Transverse colon (tissue), 4 donors: Measurements from ENCODE around the gene CCDC83. TPM values are rescaled to one million over a fixed set of nuclear protein-coding genes. Genes with fewer than 3 reads are reported as not detected.

Source experiments
- DNase-seq: peaks from one replicate; pipeline ENCODE4 v3.0.0-alpha.2; 2019
- H3K27ac ChIP-seq, 4 donors: fragments of 200-600 bp; sonication (generic); 2 replicates each; pipeline ENCODE4 v1.5.1; 2016 to 2018; ENCODE audit warnings: inconsistent platforms in 4 of 4
- H3K27me3 ChIP-seq: fragments of 200-600 bp; sonication (generic); 2 replicates; pipeline ENCODE4 v1.5.1; 2017; ENCODE audit warnings: inconsistent platforms
- H3K36me3 ChIP-seq, 4 donors: fragments of 200-600 bp; sonication (generic); 2 replicates each; pipeline ENCODE4 v1.5.1; 2017 to 2019; ENCODE audit warnings: inconsistent platforms in 4 of 4
- H3K4me1 ChIP-seq, 4 donors: fragments of 200-600 bp; sonication (generic); 2 replicates each; pipeline ENCODE4 v1.5.1; 2017 to 2020; ENCODE audit warnings: inconsistent platforms in 4 of 4
- H3K4me3 ChIP-seq, 4 donors: fragments of 200-600 bp; sonication (generic); 1 replicate in 1 of 4; 2 replicates in 3 of 4; pipeline versions ENCODE4 v1.5.1 to v1.6.1; 2017 to 2019; ENCODE audit warnings: inconsistent platforms in 4 of 4
- H3K9me3 ChIP-seq, 2 donors: fragments of 200-600 bp; sonication (generic); 2 replicates each; pipeline ENCODE4 v1.5.1; 2017 to 2019; ENCODE audit warnings: inconsistent platforms in 2 of 2
- CTCF ChIP-seq, 5 experiments: fragments of 200-600 bp in 3 of 5; fragments of 450-650 bp in 2 of 5; sonication (generic) in 3 of 5; IDR thresholded peaks; 1 replicate in 2 of 5; 2 replicates in 3 of 5; pipeline ENCODE4 v1.5.1; 2016 to 2017; ENCODE audit warnings: antibody characterized with exemption in 5 of 5, inconsistent platforms in 3 of 5, mild to moderate bottlenecking in 2 of 5, moderate library complexity in 1 of 5
- EP300 ChIP-seq: sonication (generic); formaldehyde crosslinking; IDR thresholded peaks from one replicate; pipeline ENCODE4 v1.6.1; 2017; ENCODE audit warnings: antibody characterized with exemption, low read depth
- POLR2A ChIP-seq: fragments of 450-650 bp; IDR thresholded peaks from one replicate; pipeline ENCODE4 v1.6.1; 2016; ENCODE audit warnings: antibody characterized with exemption, mild to moderate bottlenecking, moderate library complexity
- POLR2AphosphoS5 ChIP-seq, 3 donors: sonication (generic); formaldehyde crosslinking; IDR thresholded peaks; one replicate each; pipeline ENCODE4 v1.6.1; 2016; ENCODE audit warnings: antibody characterized with exemption in 3 of 3
- WGBS, 2 donors: methylation state at CpG; one replicate each; pipeline ENCODE4 v1.1.5; 2018; ENCODE audit warnings: low coverage in 1 of 2; 5-methylcytosine and 5-hydroxymethylcytosine counted together
- in situ Hi-C, 4 donors: fragments of 200-750 bp; cut with MboI; loops; one replicate each; pipeline versions ENCODE4 v1.15.0 to v1.15.1; 2017; ENCODE audit warnings: low sequenced_read_pairs in 3 of 4, low pct_ligation_motif_present in 1 of 4, low pct_unique_long_range_greater_than_20kb in 1 of 4
- intact Hi-C: fragments of 100-400 bp; cut with DNase I; formaldehyde crosslinking; loops from one replicate; pipeline ENCODE4 v1.15.1; 2023; ENCODE audit warnings: low total_unique reads
- total RNA-seq, 4 donors: library from RNA; depleted of rRNA; stranded (reverse); fragments of >200 nt; gene quantifications; one replicate each; pipeline ENCODE4 v1.1.0, GENCODE V29; 2016

The CCDC83 gene
- total RNA-seq, 4 donors from 2014 or later: not detected

- 74 to 94% methylated on average over 2 of the region's 2 CpGs for WGBS, 2 donors
- in situ Hi-C loops: no loop called here
Observed at GRCh38 chr11:85965202-85965601, 110.0 kb downstream of the CCDC83 start.

GRCh38 chr11:85967457-85967856, 112.3 kb downstream of the CCDC83 start:
- peaks cover 0 to 19% (median 4%) of the 10 kb centered on the region in 4 donors for H3K36me3 ChIP-seq
- no peaks in the 10 kb centered on the region for H3K9me3 ChIP-seq
- WGBS, 2 donors: 76 to 78% methylated on average over 3 to 5 of the region's 5 CpGs
- H3K27me3 ChIP-seq: no peaks in the 10 kb centered on the region
- in situ Hi-C loops (no loop called here), intact Hi-C loops (no loop called here)
- DNase-seq: no peak
- H3K27ac ChIP-seq: no peak overlapping the region
- peaks cover 0 to 6% (median 3%) of the 10 kb centered on the region in 4 donors for H3K4me1 ChIP-seq
- no peak for TF ChIP-seq POLR2AphosphoS5 (IDR thresholded peaks at IDR 0.05)
- no peak for TF ChIP-seq POLR2A
- no peak for TF ChIP-seq CTCF (IDR thresholded peaks at IDR 0.05)
- no peak for TF ChIP-seq EP300
- H3K4me3 ChIP-seq: no peak overlapping the region

More at GRCh38 chr11:85965202-85965601, 110.0 kb downstream of the CCDC83 start:
- intact Hi-C loops: no loop called here
- Histone ChIP-seq H3K27ac (no peak overlapping the region), H3K27me3 (no peaks in the 10 kb centered on the region), H3K9me3 (no peaks in the 10 kb centered on the region), H3K4me3 (no peak overlapping the region), H3K36me3 (peaks cover 0 to 22% (median 0%) of the 10 kb centered on the region in 4 donors), H3K4me1 (peaks cover 0 to 6% (median 3%) of the 10 kb centered on the region in 4 donors)
- TF ChIP-seq CTCF (IDR thresholded peaks at IDR 0.05): no peak
- DNase-seq: no peak

Other genes starting within 250 kb of the CCDC83 start
- gene DLG2, start 228.0 kb upstream of the CCDC83 start, total RNA-seq: 10 to 100 TPM in 1 of 4 donors, 1 to 10 TPM in 3; 1.9 to 28.3 (median 3.7) TPM
- gene TMEM126B, start 226.8 kb upstream of the CCDC83 start, total RNA-seq: 10 to 100 TPM; 29.9 to 48.3 (median 42.6) TPM
- 10 to 100 TPM in 2 of 4 donors, 1 to 10 TPM in 1, not detected in 1; 4.0 to 17.5 (median 11.3) TPM for gene TMEM126A, start 207.4 kb upstream of the CCDC83 start, total RNA-seq
- 100 to 1,000 TPM in 1 of 4 donors, 10 to 100 TPM in 3; 55.3 to 147 (median 85.5) TPM for gene CREBZF, start 190.3 kb upstream of the CCDC83 start, total RNA-seq
- 1 to 10 TPM in 3 of 4 donors, under 1 TPM in 1; 1.00 to 9.6 (median 7.2) TPM for gene CCDC89, start 169.2 kb upstream of the CCDC83 start, total RNA-seq
- gene SYTL2, start 44.2 kb upstream of the CCDC83 start, total RNA-seq: 1,000 to 10,000 TPM in 1 of 4 donors, 100 to 1,000 TPM in 3; 140 to 1,280 (median 344) TPM
- gene PICALM, start 213.7 kb downstream of the CCDC83 start, total RNA-seq: 100 to 1,000 TPM; 148 to 244 (median 221) TPM